HCT116 (cell line): ENCODE data around the gene HOGA1.

Experiments used
- CBX3 ChIP-seq: IDR thresholded peaks from 2 replicates; pipeline ENCODE4 v1.6.1; 2012; ENCODE audit warnings: low read depth
- CTCF ChIP-seq, 3 experiments: fragments of 200-600 bp in 1 of 3; sonication (generic) in 1 of 3; IDR thresholded peaks in 2 of 3; conservative IDR thresholded peaks in 1 of 3; 2 replicates each; pipeline ENCODE4 v1.5.1; 2012 to 2017; ENCODE audit warnings: low read depth in 2 of 3, low read length in 2 of 3, antibody characterized with exemption in 1 of 3, borderline replicate concordance in 1 of 3, control low read depth in 1 of 3, mild to moderate bottlenecking in 1 of 3, mixed read lengths in 1 of 3, mixed run types in 1 of 3, moderate library complexity in 1 of 3; ENCODE audit not compliant: insufficient read depth in 1 of 3
- ELF1 ChIP-seq: IDR thresholded peaks from 2 replicates; pipeline ENCODE4 v1.6.1; 2012; ENCODE audit warnings: low read depth, borderline replicate concordance
- POLR2A ChIP-seq: IDR thresholded peaks from 2 replicates; pipeline ENCODE4 v1.7.0; 2011; ENCODE audit warnings: borderline replicate concordance; ENCODE audit not compliant: insufficient read depth, insufficient read length; ENCODE audit errors: extremely low read depth
- POLR2AphosphoS5 ChIP-seq: IDR thresholded peaks from 2 replicates; pipeline ENCODE4 v1.6.1; 2011; ENCODE audit warnings: mild to moderate bottlenecking, low read depth, low read length, moderate library complexity
- RAD21 ChIP-seq: IDR thresholded peaks from 2 replicates; pipeline ENCODE4 v1.6.1; 2012; ENCODE audit warnings: low read depth, mild to moderate bottlenecking
- REST ChIP-seq: IDR thresholded peaks from 2 replicates; pipeline ENCODE4 v1.6.1; 2012; ENCODE audit warnings: low read depth
- SRF ChIP-seq: IDR thresholded peaks from 2 replicates; pipeline ENCODE4 v1.6.1; 2012; ENCODE audit warnings: low read depth
- YY1 ChIP-seq: IDR thresholded peaks from 2 replicates; pipeline ENCODE4 v1.6.1; 2011; ENCODE audit warnings: low read length, low read depth, moderate library complexity, mild to moderate bottlenecking; ENCODE audit not compliant: insufficient replicate concordance; ENCODE audit errors: extremely low read depth
- ZBTB33 ChIP-seq: IDR thresholded peaks from 2 replicates; pipeline ENCODE4 v1.6.1; 2011; ENCODE audit warnings: mild to moderate bottlenecking, low read length, moderate library complexity; ENCODE audit not compliant: insufficient replicate concordance; ENCODE audit errors: extremely low read depth
- ZNF274 ChIP-seq: fragments of 200-500 bp; sonication (Bioruptor generic); IDR thresholded peaks from 2 replicates; pipeline ENCODE4 v1.6.1; 2014; ENCODE audit warnings: mild to moderate bottlenecking, low read depth, low read length, inconsistent platforms

GRCh38 chr10:97580421-97581367 is 3.5 kb upstream of the HOGA1 start:
- no peak for TF ChIP-seq CTCF (IDR thresholded peaks at IDR 0.05 in 2 of 3, conservative IDR thresholded peaks at IDR 0.05 in 1 of 3; ENCODE audit: borderline replicate concordance in 1 of 3, insufficient read depth in 1 of 3, low read depth in 2 of 3, low read length in 2 of 3)
- TF ChIP-seq POLR2A = no peak
- no peak for TF ChIP-seq ZBTB33
- TF ChIP-seq YY1 = no peak
- TF ChIP-seq ZNF274 = no peak
- TF ChIP-seq SRF = no peak
- no peak for TF ChIP-seq REST
- no peak for TF ChIP-seq POLR2AphosphoS5
- TF ChIP-seq CBX3 = no peak
- TF ChIP-seq ELF1 = no peak
- TF ChIP-seq RAD21 = no peak
